ENCODE results near the gene PARD3B.
A peak's percentile ranks its signal among the peaks of the same experiment; 100 is the strongest.

PARD3B gene

DNA sequence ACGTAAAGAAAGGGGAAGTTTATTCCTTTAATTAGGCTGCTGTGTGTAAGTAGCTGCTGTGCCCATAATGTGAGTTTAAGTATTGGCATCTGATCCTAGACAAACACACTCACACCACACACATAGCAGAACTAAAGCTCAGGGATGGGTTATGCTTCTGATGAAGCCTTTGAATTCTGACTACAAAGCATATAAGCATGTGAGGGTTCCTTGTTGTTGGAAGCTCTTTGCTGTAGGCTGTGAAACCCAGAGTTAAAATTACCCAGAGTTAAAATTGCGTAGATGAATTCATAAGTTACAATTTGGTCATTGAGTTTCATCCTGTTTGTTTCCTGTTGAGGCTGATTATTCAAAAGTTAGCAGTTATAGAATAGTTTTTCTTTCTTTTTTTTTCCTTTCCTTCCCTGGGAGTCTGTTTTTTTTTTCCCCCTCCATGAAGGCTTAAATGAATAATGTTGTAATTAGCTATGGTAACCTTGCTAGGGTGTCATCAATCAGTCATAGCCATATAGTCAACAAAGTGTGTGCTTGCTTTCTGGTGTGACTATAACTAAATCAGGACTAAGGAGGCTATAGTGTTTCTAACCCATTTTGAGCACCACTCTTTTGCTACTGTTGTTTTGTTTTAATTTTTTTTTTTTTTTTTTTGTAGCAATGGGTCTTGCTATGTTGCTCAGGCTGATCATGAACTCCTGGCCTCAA is 426.1 kb downstream of the PARD3B start:
- peak; percentile 21 for DNase-seq

DNA sequence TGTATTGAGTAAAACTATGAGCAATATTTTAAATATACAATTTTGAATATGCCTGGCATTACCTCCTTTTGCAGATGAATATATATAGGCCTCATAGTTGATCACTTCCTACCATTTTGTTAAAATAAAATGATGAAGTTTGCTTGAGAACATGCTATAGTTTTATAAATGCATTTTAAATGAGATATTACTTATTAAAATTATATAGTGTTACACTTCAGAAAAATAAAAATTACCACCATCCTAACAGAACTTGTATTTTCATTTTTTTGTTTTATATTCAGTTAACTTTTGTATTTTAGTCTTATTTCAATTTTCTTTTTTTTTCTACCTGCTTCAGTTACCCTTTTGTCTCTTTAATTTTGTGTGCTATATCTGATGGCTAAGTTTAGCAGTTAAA is 426.9 kb downstream of the PARD3B start:
- no peak for DNase-seq

DNA sequence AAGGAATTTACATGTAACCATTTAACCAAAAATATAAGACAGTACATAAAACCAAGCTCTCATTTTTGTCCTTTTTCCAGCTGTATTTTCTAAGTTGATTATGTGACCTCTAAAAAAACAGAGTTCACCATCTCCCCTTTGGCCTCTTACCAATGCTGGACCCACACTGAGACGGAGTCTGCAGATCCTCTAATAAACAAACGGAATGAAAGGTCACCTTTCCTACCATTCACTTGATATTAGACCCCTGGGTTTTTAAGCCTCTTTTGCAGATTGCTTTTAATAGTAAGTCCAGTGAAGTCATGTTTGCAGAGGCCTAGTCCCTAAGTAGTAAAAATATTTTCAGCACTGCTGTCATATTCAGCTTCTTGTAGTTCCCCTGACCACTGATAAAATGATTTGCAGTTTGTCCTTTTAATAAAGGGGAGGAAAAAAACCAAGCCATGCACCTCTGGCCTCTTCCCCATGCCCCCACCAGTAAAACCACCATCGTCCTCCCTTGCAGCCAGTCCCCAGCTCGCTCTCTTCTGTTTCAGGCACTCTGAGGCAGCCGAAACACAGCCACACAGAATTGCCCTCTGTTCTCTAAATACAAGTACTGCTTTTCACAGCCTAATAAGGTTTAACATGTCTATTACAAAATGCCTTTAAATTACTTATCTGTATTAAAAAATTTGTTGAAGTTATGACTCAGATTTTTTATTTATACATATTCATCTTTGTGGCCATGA is 427.5 kb downstream of the PARD3B start:
- DNase-seq, result no peak

DNA sequence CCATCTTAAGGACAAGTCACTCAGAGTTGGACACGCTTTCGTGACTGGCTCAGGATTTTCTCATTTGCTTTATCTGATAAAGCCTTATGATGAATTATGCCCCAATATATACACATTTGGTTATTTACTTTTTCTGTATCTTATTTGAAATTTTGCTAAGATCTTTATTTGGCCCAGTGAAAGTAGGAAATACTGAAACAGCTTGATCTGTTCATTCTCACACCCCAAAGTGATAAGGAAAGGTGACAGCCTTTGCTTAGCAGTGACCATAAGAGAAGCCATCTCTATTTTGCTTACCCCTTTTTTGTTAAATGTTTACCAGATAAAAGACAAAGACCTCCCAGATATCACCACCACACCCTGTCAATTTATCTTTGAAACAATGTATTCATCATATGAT is 428.3 kb downstream of the PARD3B start:
- no peak for DNase-seq

DNA sequence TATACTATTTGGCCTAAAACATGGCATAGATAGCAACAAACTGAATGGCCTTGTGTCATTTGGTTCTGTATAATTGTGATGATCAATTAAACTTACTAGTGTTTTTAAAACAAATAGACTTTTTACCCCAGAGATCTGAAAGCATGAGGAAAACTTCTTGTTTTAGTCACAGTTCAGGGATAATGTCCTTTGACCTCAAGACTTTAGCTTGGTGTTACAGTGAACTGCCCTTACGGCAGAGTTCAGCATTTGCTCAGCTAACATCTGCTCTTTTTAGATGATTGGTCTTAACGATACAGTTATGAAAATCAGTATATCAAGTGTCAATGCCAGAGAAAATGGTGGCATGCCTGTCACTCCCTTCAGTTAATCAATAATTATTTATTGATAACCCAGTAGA is 429.2 kb downstream of the PARD3B start:
- no peak for DNase-seq

DNA sequence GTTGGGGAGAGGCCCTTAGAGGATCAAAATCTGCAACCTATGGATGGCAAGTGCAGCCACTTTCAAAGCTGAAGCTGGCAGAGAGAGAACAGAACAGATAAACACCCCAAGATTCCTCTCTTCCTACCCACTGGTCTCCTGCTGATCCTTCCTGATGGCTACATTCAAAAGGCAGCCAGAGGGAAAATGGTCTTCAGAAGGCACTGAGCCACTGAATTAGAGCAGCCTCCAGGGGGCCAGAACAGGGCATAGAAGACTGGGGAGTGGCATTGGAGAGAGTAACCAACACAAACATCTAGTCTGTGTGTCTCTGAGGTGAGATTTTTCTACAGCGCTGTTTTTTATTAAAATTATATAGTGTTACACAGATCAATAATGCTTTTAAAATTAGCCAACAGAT is 432.6 kb downstream of the PARD3B start:
- no peak for DNase-seq

DNA sequence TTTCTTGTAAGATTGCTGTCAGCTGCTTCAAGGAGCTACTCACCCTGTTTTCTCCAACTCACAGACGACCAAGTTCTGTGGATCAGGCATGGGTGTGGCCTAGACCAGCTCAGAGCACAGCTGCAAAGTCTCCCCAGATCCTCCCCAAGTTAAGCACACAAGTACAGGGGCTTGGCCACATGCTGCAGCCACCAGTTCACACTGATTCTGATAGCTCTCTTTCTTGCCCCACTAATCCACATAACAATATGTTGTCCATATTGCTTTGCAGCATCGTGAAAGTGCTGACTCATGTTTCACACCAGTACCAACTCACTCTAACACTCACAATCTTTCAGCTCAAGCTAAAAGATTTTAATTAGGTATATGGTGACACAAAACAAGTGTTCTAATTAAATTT is 437.0 kb downstream of the PARD3B start:
- no peak for DNase-seq

DNA sequence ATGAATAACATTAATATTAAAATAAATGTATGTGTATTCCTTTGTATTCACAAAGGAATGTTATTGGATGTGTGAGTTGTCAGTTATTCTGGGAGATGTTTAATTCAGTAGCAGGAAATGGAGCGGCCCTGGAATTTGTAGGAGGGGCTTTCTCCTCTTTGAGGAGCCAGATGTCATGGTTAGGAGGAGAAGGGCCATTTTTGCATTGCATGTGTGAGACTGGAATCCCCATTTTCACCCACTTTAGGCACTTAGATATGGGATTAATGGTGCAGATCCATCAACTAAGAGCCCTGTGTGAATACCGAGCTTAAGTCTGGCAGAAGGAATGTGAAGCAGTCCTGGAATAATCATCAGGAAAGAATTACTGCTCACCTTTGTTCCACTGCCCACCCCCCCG is 439.2 kb downstream of the PARD3B start:
- DNase-seq, result no peak

DNA sequence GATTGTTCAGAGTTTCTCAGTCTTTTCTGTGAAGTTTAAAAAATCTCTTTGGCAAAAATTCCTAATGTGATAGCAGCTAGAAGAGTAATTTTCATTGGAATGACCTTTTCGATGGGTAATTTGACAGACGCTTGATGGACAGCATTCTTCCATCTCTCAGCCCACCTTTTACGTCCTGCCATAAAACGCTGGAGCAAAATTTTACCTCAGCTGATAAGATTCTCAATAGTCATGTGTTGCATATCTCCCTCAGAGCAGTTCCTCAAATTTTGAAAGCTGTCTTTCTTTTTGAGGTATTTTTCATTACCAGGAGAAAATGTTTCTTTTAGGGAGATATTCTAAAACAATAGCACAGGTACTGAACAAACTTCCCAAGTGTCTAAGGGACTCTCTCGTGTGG is 441.4 kb downstream of the PARD3B start:
- no peak for DNase-seq

DNA sequence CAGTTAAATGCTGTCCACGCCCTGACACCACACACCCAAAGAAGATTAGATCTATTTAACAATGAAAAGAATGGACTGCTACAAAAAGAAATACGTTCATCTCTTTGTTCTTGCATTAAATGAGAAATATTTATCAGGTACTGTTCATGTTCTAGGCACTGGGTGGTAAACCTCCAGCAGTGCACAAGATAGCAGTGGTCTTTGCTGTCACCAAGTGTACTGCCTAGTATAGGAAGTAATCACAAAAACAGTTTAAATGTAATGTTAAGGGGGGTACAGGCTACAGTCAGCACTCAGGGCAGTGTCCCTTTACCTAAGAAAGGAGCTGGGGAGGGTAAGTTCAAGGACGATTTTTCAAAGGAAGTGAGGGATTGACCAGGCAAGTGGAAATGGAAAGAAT is 443.6 kb downstream of the PARD3B start:
- DNase-seq, result no peak

DNA sequence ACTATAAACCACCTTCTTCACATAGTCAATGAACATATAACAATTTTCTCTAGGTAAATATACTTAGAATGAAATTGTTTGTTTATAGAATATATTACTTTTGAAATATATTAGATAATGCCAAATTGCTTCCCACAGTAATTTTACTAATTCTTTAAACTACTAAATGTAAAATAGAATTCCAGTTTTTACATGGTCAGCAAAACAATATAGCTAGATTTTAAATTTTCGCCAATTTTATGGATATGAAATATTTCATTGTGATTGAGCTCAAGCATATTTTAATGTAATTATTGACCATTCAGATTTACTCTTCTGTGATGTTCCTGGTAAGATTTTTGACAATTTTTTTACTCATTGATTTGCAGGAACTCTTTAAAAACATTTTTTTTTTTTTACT is 444.6 kb downstream of the PARD3B start:
- DNase-seq, result no peak

DNA sequence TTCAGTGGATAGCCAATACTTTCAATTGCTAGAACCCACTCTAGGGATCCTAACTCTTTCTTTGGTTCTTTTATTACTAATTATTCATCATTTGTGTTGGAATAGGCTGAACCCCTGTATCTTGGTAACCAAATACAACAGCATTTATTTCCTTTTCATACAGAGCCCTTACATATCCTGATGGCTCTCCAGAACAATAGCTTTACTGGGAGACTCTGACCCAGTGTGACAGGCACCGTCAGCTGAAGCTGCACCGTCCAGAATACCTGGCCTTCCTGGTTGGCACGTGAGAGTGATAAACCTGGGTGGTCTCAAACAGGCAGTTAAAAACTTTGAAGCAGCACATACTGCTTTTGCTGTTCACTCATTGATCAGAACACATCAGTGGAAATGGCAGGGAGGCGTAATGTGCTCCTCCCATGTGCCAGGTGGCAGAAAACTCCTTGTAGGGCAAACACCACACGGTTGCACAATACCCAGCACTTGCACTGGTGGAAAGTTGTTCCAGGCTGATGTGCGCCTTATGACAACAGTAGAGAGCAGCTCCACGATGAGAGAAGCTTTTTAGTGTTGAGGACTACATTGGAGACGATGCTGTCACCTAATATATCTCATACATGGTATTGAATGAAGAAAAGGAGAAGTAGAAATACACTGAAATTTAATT is 456.2 kb downstream of the PARD3B start:
- no peak for DNase-seq

DNA sequence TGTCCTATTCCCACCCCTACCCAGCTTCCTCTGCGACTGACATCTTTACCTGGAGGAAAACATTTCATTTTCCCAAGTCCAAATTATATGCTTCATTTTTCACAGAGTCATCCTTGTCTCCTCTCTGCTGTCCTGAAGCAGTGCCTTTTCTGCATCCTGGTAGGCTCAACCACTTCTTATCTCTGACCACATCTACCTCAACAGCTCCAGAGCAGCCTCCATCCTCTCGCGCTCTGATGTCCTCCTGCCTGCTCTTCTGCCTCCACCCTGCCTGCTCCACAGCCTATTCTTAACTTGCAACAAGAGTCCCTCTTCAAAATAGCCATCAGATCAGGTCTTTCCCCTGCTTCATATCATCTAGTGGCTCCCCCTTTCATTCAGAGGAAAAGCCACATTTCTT is 457.1 kb downstream of the PARD3B start:
- no peak for DNase-seq

DNA sequence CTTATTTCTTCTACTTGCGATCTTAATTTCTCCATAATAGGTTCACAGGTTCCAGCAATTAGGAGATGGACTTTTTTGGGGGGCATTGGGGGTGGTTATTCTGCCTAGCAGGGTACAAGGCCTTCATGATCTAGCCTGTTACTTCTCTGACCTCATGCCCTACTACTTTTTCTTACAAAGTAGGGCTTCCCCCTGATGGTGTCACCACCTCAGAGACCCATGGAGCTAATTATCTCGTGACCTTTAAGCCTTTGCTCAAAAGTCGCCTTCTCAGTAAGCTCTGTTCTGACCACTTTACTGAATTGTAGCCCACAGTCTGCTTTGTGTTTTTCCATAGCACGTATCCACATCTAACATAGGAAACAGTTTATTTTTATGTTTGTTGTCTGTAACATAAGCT is 458.0 kb downstream of the PARD3B start:
- DNase-seq, result no peak

DNA sequence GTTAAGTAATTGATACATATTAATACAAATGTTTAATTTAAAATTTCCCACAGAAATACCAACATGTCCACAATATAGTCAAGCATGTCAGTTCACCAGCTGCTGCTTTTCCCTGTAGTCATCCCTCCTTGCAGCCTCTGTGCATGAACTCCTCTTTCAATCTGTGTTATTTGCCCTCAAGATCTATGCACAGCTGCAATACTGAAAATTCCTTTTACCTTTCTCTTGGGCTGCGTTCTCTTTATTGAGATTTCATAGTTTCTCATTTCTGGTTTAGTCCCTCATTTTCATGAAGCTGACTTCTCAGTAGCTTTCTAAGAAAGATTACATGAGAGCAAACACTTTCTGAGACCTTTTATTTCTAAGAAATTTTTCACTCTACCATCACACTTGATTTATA is 464.9 kb downstream of the PARD3B start:
- DNase-seq, result no peak

DNA sequence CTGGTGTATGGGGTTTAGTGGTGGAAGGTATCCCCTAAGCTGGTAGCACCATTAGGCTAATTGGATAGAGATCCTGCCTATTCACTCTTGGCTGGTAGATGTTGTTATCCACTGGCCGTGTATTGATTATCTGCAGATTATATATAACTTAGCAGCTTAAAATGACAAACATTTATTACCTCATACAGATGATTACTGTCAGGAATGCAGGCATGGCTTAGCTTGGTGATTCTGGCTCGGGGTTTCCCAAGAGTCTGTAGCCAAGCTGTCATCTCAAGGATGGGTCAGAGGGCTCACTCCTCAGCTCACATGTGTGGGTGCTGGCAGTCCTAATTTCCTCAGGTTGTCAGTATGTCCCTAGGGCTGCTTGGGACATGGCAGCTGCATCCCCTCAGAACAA is 465.8 kb downstream of the PARD3B start:
- no peak for DNase-seq

DNA sequence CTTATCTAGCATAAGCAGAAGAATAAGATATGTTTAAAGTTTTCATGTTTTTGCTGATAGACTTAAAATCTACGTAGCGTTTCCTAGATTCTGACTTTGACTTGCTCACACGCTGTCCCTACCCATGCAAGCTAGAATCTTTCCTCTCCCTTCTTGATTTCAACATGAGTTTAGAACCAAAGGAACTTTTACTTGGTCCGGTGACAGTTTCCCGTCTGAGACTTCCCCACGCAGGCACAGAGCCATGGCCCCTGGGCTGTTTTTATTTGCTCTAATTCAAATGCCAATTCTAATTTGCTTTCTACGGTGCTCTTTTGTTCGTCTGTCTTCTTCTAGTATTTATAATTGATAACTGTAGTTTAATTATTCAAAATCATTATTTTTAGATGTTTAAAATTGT is 467.7 kb downstream of the PARD3B start:
- no peak for DNase-seq

DNA sequence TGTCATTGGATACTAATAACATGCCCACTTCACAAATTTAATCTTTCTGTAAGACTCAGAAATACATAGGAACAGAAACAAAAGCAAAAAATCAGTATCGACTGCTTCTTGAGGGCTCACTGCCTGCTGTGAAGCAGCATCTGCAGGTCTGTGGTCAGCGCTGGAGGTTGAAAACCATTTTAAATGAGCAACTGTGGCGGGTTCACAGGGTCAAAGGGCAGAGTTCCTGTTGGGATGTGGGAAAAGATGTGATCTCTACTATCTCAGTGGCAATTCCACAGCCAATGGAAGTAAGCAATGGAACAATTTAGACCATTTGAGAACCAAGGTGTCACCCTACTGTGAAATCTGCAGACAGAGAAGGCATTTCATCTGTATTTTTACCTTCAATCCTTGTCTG is 468.3 kb downstream of the PARD3B start:
- DNase-seq, result no peak

DNA sequence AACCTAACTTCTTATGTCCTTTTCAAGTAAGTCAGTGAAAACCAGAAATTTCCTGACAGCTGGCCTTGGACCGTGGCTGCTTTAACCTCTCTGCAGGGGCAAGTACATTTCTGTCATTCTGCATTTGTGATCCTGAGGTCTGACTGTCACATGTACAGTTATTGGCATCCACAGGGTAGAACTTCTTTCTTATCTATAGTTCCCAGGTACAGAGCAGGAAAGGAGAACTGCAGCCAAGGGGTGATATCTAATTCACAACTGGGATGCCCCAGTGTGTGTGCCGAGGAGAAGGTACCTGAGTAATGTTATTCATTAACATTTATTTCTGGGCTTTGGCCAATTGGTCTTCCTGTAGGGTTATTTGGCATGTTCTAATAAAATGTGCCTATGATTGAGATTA is 468.9 kb downstream of the PARD3B start:
- no peak for DNase-seq

DNA sequence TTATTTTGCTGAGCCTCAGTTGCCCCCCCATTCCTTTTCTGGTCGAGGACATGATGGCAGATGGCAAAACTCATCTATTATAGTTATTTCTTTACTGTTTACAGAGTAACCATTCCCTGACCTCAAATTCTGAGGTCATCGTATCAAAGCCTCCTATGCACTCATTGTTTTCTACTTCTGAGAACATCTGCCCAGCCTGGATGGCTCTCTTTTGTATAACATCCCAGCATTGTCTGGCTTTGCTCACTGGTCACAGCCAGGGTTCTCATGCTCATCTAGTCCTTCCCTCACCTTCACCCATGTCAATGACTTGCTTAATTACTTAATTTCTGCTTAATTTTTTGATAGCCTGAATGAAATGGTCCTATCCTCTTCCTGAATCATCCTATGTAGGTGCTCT is 472.1 kb downstream of the PARD3B start:
- no peak for DNase-seq

DNA sequence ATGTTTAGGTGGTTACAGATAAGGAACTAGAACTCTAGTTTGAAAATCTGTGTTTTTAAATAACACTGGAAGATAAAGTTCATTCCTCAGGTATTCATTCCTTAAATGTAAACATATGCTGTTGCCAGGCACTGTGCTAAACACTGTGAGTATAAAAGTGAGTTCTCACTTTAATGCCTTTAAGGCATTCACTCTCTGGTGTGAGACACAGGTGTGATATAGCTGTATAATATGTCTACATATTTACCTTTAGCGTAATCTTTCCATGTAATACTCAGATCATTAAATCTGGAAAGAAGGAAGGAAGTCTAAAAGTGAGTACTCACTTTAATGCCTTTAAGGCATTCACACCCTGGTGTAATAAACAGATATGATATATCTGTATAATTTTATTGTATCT is 472.6 kb downstream of the PARD3B start:
- DNase-seq, result no peak

DNA sequence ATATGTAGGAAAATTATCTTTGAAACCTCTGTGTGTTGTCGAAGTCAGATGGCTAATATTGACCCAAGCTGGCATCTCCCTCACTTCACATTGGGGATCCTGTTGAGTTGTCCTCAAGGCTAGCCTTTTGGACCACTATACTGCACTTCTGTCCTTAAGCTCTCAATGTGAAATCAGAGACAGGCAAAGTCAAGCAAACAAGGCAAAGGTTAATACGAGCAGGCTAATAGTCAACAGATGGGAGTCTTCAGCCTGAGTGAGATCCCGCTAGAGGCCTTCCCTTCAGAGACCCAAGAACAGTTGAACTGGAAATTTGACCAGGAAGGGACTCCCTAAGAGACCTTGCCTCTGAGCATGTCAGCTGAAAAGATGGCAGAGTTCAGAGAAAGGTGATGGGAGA is 475.4 kb downstream of the PARD3B start:
- DNase-seq, result no peak

DNA sequence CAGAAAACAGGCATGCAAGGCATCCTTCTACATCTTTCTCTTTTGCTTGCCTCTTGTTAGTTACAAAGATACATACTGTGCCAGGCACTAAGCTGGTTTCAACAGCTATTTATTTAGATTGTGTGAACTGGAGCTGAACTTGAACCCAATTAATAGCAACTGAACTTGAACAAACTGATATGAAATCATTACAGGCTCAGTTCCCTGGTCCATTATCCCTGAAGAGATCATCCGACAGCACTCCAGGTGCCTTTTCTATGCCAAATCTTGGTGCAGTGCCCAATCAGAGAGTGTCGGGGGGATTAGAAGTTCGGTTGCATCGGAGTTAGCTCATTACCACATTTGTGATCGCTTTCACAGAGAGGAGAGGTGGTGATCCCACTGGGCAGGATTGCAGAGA is 477.6 kb downstream of the PARD3B start:
- DNase-seq, result no peak

DNA sequence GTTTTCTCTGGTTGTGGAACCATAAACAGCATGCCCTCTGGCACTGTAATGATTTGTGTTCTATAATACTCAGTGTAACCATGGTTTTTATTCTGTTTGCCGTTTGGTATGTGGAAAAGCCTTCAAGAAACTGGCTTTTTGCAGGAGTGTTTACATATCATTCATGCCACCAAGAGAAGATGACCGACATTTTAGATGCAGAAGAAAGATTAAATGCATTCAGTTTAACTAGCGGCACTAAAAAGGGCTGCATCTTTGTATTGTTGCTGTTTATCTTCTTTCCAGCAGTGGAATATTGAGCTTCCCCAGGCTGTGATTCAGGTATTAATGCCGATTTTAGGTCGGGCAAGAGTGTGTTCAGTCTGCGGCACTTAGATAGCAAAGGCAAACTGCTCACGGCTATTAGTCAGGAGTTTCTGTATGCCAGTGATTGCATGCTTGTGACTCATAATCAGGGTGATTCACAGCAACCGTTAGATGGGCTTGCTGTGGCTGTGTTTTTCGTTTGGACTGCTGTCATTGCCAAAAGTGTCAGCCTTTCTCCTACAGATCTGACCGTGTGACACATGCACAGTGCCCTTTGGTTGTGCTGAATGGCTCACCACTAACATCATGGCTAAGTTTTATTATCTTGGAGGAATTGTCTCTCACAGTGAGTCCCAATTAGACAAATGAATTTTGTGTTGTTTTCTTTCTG is 479.7 kb downstream of the PARD3B start:
- DNase-seq, result no peak

All from KG1 (cell line).